NOMO-1 treated with dmso at 0.1 percent for 144 hours (cell line): ENCODE data around the gene TLCD4.
"Not testable (repeated sequence)": the region's sequence is repeated elsewhere in the genome, so short reads cannot be mapped to it uniquely, and the experiment has no call there.

Experiments
- DNase-seq: peaks from one replicate; lab custom pipeline; 2025; ENCODE audit not compliant: unreplicated experiment; lab: John Stamatoyannopoulos, UW

Gene TLCD4

DNA sequence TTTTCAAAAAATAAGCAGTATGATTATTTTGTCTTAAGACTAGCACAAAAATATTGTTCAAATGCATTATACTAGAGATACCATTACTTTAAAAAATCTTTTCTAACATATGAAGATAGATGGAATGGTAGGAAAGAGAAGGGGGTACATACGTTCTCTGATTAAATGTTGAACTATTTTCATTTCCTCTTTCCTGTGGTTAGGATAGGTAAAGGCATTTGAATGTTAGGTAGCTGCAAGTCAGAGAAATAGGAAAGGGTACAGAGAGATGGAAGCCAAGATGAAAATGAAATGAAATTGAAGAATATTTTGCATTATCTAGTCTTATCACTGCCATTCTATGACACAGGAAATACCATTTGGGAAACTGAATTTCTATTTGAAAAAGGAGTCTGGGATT, 28.3 kb downstream of the TLCD4 start:
- DNase-seq = no peak

DNA sequence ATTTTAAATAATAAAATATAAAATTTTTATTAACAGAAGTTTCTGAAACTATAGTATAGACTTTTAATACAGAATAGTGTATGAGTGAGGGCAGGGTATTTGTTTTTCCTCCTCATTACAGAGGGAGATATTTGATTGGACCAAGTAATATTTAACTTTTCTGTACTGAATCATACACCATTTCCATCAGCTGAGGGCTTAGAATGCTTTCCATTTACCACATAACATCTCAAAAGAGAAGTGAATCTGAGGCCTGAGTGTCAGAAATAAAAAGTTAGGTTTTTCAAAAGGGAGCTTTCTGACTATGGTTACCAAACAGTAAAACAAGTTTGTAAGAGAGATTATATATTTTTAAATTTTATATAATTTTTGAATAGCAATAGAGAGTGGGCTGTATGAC, 29.5 kb downstream of the TLCD4 start:
- no peak for DNase-seq

DNA sequence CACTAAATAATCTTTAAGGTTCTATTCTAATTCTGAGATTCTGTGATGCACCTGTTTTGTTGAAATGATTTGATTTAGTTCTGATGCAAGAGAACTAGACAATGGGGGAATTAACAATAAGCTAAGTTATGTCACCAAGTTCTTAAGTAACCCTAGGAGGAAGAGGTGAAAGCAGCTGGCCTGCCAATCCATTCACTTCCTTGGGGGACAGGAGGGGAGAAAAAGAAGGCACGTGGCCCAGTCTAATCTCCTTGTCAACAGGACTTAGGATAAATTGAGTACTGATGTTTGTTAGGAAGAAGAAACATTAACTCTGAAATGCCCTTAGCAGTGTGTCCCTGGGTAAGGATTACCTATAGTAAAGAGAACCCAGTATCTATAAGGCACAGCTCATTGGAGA, 36.9 kb downstream of the TLCD4 start:
- DNase-seq = no peak

DNA sequence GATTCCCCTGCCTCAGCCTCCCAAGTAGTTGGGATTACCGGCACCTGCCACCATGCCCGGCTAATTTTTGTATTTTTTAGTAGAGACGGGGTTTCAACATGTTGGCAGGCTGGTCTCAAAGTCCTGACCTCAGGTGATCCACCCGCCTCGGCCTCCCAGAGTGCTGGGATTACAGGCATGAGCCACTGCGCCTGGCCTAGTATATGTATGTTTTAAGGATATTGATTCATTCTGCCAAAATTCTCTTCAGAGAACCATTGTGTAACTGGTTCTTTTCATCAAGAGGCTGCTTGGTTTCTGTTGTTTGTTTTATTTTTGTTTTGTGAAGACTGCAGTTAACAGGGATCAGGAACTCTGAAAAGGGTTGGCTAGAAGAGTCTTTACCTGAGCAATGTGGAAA, 48.4 kb downstream of the TLCD4 start:
- DNase-seq = not testable (repeated sequence)
